NCI-H2196 treated with DMSO at 0.1 percent for 48 hours (cell line): ENCODE data around the gene PANK3.
"Not testable (repeated sequence)": the region's sequence is repeated elsewhere in the genome, so short reads cannot be mapped to it uniquely, and the experiment has no call there.

ENCODE experiments used
- DNase-seq: peaks from one replicate; lab custom pipeline; 2025; ENCODE audit not compliant: unreplicated experiment; lab: John Stamatoyannopoulos, UW

Gene PANK3

DNA sequence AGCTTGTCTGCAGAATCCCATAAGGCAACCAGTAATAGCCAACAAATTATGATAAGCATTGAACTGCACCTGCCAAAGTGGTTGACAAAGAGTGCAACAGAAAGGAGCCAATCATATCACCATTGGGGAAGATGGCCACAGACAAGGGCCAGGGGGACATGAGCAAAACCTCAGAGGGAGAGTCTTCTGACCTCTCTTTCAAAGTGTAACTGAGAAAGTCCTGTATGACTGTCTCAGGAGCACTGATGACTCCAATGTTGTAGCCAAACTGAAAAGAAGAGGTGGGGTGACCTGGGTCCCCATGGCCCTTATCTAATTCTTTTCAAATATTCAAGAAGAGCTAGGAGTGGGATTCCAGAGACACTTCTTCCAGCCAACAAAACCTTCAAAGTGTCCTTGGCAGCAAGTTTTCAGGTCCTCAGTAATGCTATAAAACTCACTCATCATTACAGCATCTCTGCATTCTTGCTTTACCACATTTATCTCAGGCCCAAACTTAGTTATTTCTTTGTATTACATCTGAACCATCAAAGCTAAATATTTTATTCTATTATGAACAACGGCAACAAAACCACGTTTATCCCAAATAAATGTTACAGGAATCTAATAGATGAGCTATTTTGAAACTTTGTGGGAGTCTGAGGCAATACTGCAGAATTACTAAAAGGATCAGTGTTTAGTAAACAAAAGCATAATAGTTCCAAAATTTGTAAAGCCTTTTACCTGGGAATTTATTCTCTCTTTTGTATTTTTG is 25.6 kb downstream of the PANK3 start:
- DNase-seq: no peak

DNA sequence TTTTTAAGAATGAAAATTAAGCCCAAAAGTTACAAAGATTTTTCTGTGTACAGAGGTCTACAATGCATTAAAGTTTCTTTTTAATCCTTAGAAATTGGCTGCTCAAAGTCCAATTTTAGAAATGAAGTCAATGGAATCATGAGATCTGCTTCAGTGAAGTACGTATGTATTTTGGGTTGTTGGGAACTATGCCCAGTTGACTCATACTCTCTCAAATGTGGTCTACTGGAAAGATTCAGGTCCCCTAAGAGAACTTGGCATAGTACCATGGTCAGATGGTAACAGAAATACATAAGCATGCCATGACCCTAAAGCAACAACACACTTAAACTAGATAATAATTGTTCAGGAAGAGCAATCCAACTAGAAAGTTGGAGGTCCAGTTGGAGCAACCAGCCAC is 27.0 kb downstream of the PANK3 start:
- no peak for DNase-seq

DNA sequence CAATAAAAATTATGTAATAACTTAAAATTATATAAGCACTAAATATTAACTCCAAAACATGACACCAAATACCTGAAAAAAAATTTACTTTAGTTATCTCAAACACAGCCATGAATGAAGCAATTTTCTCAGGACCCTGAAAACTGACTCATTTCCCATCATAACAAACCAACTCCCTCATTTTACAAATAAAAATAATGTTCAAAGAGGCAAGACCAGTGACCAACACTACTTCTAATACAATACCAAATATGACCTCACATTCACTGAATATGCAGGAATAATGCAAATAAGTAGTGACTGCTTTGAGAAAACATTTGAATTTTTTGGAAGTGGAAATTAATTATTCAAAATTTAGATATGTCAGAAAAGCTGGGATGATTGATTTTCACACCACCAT is 28.5 kb downstream of the PANK3 start:
- no peak for DNase-seq

DNA sequence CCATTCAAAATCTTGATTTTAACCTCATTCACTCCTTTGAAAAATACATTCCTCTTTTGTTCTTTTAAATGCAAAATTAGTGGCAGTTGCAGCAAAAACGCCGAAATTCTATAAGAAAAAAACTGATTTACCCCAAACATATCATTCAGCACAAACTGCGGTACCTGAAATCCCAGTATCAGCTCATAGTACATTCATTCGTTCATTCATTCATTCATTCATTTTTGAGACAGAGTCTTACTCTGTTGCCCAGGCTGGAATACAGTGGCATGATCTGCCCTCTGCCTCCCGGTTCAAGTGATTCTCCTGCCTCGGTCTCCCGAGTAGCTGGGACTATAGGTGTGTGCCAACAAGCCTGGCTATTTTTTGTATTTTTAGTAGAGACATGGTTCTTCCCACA is 29.6 kb downstream of the PANK3 start:
- DNase-seq: no peak

DNA sequence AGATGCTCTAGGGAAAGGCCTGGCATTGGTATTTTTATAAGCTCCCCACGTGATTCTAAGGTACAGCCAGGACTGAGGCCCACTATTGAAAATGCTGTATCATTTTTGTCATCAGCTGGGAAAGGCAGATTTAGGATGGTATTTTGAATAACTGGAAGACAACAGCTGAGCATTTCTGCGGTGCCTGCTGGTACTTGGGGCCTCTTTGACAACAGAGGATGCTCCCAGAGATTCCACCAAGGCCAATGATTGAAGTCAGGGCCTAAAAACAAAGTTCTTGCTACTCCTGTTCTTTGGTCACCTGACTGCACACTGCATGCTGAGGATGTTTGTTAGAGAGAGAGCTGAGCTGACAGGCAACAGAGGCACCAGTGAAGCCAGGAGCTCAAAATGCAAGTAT is 42.0 kb downstream of the PANK3 start:
- DNase-seq: no peak

DNA sequence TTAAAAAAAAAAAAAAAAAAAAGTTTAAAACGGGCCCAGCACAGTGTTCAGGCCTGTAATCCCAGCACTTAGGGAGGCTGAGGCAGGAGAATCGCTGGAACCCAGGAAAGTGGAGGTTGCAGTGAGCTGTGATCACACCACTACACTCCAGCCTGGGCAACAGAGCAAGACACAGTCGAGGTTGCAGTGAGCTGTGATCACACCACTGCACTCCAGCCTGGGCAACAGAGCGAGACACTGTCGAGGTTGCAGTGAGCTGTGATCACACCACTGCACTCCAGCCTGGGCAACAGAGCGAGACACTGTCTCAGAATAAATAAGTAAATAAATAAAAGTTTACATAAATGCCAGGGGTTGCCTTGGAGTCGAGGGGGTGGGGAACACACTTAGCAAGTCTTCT is 44.8 kb downstream of the PANK3 start:
- not testable (repeated sequence) for DNase-seq

DNA sequence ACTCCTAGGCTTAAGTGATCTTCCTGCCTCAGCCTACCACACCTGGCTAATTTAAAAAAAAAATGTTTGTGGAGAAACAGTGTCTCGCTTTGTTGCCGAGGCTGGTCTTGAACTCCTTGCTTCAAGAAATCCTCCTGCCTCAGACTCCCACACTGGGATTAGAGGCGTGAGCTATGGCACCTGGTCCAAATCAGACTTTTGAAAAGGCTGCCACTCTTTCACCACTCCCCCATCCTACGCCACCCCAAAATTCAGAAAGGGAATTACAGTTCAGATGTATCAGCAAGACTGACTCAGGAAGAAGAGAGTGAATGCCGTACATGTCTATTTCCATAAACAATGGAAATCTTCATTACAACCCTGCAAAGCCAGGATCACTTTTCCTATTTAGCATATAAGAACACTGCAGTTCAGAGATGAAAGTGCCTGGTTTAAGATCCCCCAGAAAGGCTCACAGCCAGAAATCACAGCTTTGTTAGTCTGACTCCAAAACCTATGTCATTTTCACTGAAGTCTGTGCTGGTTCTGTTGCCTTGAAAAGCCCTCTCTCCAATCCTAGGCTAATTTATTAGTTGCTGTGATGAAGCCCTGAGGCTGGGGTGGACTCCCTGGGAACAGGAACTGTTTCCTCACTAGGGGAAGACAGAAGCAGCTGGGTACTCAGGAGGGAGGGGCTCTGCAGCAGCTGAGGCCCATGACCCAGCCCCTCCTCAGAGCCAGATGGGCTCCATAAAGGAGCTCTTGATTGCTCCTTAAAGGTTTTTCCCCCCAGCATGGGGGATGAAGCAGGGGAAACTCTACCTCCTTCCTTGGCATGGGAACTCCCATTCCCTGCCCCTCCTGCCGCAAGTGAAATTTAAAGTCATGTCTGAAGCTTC is 46.9 kb downstream of the PANK3 start:
- DNase-seq: no peak

DNA sequence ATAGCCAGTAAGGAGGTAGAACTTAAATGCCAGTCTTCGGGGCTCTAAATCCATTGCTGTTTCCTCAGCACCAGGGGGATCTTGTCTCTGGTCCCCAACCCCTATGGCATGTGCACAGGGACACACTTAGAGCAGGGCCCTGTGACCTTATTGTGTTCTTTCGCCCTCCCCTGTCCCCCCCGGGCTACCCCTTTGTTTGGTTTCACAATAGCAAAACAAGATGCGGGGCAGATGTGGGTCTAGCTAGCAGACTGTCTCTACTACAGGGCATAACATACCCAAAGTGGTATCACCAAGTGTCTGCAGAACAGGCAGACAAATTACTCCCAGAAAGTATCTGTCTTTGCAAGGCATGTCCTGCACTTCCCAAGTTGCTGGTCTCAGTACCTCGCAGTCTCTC is 48.0 kb downstream of the PANK3 start:
- DNase-seq: no peak

DNA sequence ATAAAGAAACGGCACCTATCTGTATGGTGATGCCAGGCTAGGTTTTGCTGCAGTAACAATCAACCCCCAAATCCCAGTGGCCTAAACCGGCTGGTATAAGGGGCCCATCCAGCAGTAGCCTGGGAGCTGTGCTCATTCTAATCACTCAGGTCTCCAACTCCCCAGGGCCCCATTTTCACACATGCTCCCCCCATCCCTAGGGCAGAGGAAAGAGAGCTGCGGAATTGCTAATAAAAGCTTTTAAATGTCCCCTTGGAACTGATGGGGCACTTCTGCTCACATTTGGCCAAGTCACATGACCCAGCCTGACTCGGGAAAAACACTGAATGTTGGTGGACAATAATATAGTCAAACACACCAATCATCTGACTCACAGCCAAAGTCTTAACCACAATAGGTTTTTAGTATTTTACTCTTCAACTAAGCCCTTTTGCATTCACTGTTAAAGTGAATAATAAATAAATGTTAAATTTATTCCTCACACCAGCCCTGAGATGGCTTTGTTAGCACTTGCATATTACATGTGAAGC is 48.5 kb downstream of the PANK3 start:
- DNase-seq: no peak

DNA sequence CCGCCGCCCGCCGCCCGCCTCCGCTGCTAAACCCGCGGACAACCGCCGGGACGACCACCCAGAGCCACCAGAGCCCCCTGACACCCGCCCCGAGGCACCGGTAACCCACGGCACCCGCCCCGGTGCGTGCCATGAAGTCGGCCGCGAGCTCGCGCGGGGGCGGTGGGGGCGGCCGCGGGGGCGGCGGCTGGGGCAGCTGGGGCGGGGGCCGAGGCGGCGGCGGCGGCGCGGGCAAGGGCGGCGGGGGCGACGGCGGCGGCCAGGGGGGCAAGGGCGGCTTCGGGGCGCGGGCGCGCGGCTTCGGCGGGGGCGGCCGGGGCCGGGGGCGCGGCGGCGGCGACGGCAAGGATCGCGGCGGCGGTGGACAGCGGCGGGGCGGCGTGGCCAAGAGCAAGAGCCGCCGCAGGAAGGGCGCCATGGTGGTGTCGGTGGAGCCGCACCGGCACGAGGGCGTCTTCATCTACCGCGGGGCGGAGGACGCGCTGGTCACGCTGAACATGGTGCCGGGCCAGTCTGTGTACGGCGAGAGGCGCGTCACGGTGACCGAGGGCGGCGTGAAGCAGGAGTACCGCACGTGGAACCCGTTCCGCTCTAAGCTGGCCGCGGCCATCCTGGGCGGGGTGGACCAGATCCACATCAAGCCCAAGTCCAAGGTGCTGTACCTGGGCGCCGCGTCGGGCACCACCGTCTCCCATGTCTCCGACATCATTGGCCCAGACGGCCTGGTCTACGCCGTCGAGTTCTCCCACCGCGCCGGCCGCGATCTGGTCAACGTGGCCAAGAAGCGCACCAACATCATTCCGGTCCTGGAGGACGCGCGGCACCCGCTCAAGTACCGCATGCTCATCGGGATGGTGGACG is 49.6 kb downstream of the PANK3 start:
- no peak for DNase-seq

DNA sequence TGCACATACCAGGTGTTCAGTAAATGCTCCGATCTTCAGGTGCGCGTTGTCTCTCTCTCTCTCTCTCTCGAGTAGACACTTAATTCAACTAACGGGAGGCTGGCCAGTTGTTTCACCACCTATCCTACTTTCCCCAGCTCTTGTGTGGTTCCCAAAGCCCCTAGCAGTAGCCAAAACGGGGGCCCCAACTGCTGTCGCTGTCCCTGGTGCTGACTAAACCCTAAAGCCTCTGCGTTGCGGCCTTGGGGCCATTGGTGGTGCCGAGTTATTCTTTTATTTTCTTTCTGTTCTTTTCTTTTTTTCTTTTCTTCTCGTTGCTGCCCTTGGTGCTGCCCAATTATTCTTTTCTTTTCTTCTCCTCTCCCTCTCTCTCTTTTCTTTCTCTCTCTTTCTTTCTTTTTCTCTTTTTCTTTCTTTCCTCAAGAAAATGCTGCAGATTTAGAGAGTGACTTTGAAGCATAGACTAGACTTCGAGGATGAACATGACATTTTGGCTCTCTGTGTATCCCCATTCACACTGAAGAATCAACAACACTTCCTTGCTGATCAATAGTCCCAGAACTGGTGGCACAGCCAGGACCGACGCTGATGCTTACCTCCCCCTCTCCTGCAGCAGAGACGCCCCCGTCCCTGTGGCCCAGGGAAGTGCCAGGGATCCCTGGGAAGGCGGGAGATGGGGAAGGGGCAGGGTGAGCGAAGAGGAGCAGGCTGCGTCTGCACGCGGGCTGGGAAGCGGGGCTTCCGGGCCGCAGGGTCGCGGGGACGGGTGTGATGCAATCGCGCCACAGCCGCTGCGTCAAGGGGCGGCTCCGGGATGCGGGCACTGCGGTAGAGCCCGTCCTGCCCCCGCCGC is 50.4 kb downstream of the PANK3 start, which contains the start of gene FBLL1:
Gene FBLL1 (plus strand): TSS at position 785 of the 853 bp plus-strand sequence. CDS start 200 bp downstream, outside the sequence.
- DNase-seq: no peak

DNA sequence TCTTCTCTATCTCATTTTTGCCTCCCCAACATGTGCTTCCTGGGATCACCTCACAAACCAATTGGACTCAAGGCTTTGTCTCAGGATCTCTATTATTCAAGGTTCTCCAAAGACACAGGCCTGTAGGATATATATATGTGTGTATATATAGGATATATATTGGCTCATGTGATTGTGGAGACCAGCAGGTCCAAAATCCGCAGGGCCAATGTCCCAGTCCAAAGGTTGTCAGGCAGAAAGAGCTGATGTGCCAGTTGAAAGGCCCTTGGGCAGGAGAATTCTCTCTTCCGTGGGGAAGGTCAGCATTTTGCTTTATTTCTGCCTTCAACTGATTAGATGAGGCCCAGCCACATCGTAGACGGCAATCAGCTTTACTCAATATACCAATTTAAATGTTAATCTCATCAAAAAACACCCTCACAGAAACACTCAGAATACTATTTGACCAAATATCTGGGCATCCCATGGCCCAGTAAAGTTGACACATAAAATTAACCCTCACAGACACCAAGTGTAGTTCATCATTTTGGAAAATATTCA is 51.3 kb downstream of the PANK3 start:
- no peak for DNase-seq

DNA sequence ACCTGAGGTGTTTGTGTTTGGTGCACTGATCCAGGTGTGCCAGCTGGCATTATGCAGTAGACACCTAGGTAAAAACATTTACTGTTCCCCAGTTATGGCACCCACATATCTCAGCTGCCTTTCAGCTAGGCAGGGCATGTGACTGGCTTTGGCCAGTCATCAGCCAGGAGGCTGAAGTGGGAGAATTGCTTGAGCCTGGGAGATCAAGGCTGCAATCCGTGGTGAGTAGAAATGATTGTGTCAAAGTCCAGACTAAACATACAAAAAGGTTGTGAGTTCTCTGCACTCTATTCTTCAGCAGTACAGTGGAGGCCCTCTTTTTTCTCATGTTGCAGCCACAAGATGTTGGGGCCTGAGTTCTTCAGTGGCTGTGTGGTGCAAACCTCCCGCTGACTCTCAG is 53.3 kb downstream of the PANK3 start:
- DNase-seq: no peak

DNA sequence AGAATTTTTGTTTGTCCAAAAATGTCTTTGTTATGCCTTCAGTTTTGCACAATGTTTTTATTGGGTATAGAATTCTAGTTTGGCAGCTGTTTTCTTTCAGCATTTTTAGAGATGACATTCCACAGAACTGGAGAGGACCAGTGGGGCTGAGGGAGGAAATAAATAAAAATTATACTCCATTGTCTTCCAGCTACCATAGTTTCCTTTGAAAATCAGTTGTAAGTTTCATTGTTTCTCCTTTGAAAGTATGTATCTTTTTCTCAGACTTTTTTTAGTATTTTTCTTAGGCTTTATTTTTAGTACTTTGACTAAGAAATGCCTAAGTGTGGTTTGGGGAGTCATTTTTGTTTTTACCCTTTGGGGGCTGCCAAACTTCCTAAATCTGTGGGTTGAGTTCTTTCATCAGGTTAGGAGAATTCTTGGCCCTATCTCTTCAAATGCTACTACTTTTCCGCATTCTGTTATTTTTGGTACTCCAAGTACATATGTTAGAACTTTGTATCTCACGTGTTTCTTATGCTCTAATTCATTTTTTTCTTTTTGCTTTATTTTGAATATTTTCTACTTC is 65.2 kb downstream of the PANK3 start:
- DNase-seq: no peak

DNA sequence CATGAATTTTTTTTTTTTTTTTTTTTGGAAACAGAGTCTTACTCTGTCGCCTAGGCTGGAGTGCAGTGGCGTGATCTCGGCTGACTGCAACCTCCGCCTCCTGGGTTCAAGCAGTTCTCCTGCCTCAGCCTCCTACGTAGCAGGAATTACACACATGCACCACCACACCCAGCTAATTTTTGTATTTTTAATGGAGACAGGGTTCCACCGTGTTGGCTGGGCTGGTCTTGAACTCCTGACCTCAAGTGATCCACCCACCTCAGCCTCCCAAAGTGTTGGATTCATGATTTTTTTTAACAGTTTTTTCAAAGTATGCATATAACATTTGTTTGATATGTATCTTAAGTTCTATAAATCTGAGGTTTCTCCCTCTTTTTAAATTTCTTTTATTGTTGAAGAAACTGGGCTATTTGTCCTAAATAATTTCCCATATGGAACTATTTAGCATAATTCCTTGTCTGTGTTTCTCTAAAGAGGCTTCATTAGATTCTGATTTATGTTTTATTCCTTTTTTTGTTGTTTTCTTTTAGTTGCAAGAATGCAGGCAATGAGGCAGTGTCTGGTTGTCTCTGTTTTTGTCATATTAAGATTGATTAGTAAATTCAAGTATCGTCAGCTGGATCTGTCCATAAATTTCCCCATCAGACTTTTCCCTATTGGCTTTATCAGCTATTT is 76.5 kb downstream of the PANK3 start:
- DNase-seq: no peak
